Activated CD4-positive, alpha-beta T cell treated with anti-CD3 and anti-CD28 coated beads, Interleukin-2, amount 10 ng/mL, durations not matched to agents 7 days and 5 days (primary cell): Measurements from ENCODE around the gene HAUS1. TPM values are rescaled to one million over a fixed set of nuclear protein-coding genes. Genes with fewer than 3 reads are reported as not detected.
"Not testable (repeated sequence)": the region's sequence is repeated elsewhere in the genome, so short reads cannot be mapped to it uniquely, and the experiment has no call there.

Experiments used
- CTCF ChIA-PET: fragments of 350-600 bp; sonication (Branson Sonifier 250); formaldehyde crosslinking; loops from one replicate; lab custom pipeline; 2021; ENCODE audit warnings: antibody characterized with exemption; lab: Charles Lee
- POLR2A ChIA-PET: fragments of 350-600 bp; sonication (Branson Sonifier 250); formaldehyde crosslinking; loops from one replicate; lab custom pipeline; 2021; ENCODE audit warnings: antibody characterized with exemption; lab: Charles Lee
- DNase-seq: peaks from one replicate; pipeline ENCODE4 v3.0.0-alpha.2; 2020
- H3K27ac Mint-ChIP-seq: one replicate; pipeline ENCODE4 v1.8.0; 2021; ENCODE audit warnings: mild to moderate bottlenecking, moderate library complexity, mixed read lengths
- H3K27me3 Mint-ChIP-seq: one replicate; pipeline ENCODE4 v1.8.0; 2021; ENCODE audit warnings: mixed read lengths
- H3K36me3 Mint-ChIP-seq: one replicate; pipeline ENCODE4 v1.8.0; 2021; ENCODE audit warnings: low read depth, mixed read lengths
- H3K4me1 Mint-ChIP-seq: one replicate; pipeline ENCODE4 v1.8.0; 2021; ENCODE audit warnings: mixed read lengths
- H3K4me3 Mint-ChIP-seq: one replicate; pipeline ENCODE4 v1.8.0; 2021; ENCODE audit warnings: mild to moderate bottlenecking, moderate library complexity, mixed read lengths
- H3K9me3 Mint-ChIP-seq: one replicate; pipeline ENCODE4 v1.8.0; 2021; ENCODE audit warnings: mixed read lengths
- total RNA-seq, 2 experiments: library from RNA; stranded (reverse); gene quantifications; one replicate each; pipeline ENCODE4 v1.2.3, GENCODE V29; 2021

The HAUS1 gene
- total RNA-seq, 2 experiments from 2014 or later, result 57.9 to 58.5 TPM

GRCh38 chr18:46097431-46097800 is 6.8 kb upstream of the HAUS1 start:
- peak; percentile 24 for DNase-seq
- Mint-ChIP-seq H3K4me3 (peak overlapping the region; percentile 98), H3K27ac (peak overlapping the region; percentile 98), H3K27me3 (no peaks in the 10 kb centered on the region), H3K4me1 (peaks cover 30% of the 10 kb centered on the region), H3K36me3 (peaks cover 32% of the 10 kb centered on the region), H3K9me3 (no peaks in the 10 kb centered on the region)
- ChIA-PET POLR2A (no interaction called here), CTCF (interaction anchor here (0.6 to 1.7 kb wide), 8 partner anchors 10 to 422 kb away, joined by 3 to 5 read pairs (median 4); a partner anchor contains a TSS)

- Mint-ChIP-seq H3K4me1 (peaks cover 30% of the 10 kb centered on the region), H3K9me3 (no peaks in the 10 kb centered on the region), H3K36me3 (peaks cover 30% of the 10 kb centered on the region), H3K27me3 (no peaks in the 10 kb centered on the region), H3K27ac (peak within 1 kb of the TSS; percentile 98), H3K4me3 (peak within 1 kb of the TSS; percentile 98)
- POLR2A ChIA-PET, result no interaction called here
- DNase-seq, result peak; percentile 91
- CTCF ChIA-PET, result interaction anchor here (0.5 to 1.7 kb wide), 10 partner anchors 9 to 421 kb away, joined by 3 to 5 read pairs (median 4); a partner anchor contains a TSS
Measured at GRCh38 chr18:46097801-46098615, 6.2 kb upstream of the HAUS1 start, which contains the start of gene ATP5F1A. TSS of gene ATP5F1A (minus strand) at chr18:46098296. CDS start at chr18:46098231, 65 bp downstream.

DNA sequence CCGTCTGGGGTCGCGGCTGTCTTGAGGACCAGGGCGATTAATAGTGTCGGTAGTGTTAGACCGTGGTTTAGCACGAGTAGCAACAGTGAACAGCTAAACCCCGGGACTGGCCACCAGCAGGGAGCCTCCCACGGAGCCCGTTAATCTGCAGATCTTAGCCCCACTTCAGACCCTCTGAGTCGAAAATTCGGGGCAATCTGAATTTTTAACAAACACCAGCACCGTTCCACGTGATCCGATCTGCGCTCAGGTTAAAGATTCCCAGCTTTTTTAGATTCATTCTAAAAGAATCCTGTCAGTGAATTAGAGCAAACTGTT is 5.6 kb upstream of the HAUS1 start:
- ChIA-PET POLR2A (no interaction called here), CTCF (interaction anchor here (0.5 to 1.7 kb wide), 5 partner anchors 9 to 75 kb away, joined by 3 to 5 read pairs (median 4); a partner anchor contains a TSS)
- Mint-ChIP-seq H3K4me3 (peak overlapping the region; percentile 98), H3K9me3 (no peaks in the 10 kb centered on the region), H3K4me1 (peaks cover 33% of the 10 kb centered on the region), H3K27ac (peak overlapping the region; percentile 98), H3K36me3 (peaks cover 25% of the 10 kb centered on the region), H3K27me3 (no peaks in the 10 kb centered on the region)
- no peak for DNase-seq

DNA sequence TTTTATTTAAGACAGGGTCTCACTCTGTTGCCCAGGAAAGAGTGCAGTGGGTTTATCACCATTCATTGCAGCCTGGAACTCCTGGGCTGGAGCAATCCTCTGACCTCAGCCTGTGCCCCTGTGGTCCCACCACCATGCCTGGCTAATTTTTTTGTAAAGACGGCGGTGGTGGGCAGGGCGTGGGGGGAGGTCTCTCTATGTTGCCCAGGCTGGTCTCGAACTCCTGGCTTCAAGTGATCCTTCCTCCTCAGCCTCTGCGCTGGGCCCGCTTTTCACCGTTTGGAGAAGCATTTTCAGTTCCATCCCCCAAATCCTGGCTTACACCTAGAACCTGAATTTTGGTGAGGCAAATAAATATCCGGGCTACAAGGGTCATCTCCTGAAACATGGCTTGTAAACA is 4.7 kb upstream of the HAUS1 start:
- Mint-ChIP-seq H3K4me3 (no peak overlapping the region), H3K27me3 (no peaks in the 10 kb centered on the region), H3K36me3 (peaks cover 17% of the 10 kb centered on the region), H3K9me3 (no peaks in the 10 kb centered on the region), H3K27ac (no peak overlapping the region), H3K4me1 (peaks cover 33% of the 10 kb centered on the region)
- ChIA-PET POLR2A (no interaction called here), CTCF (interaction anchor here (1.0 to 1.7 kb wide), 3 partner anchors 14 to 74 kb away, joined by 3 to 5 read pairs (median 4); a partner anchor contains a TSS)
- no peak for DNase-seq

DNA sequence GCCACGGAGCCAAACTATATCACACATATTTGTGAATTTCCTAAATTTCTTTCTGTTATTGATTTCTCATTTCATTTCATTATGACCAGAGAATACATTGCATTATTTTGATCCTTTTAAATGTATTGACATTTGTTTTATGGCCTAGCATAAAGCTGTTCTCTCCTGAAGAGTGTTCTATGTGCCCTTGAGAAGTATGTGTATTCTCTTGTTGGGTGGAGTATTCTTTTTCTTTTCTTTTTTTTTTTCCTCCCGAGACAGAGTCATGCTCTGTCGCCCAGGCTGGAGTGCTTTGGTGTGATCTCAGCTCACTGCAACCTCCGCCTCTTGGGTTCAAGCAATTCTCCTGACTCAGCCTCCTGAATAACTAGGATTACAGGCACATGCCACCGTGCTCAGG is 5.2 kb downstream of the HAUS1 start:
- ChIA-PET CTCF (no interaction called here), POLR2A (no interaction called here)
- Mint-ChIP-seq H3K4me1 (peaks cover 44% of the 10 kb centered on the region), H3K36me3 (peaks cover 56% of the 10 kb centered on the region), H3K4me3 (no peak overlapping the region), H3K27me3 (no peaks in the 10 kb centered on the region), H3K27ac (no peak overlapping the region), H3K9me3 (peaks cover 2% of the 10 kb centered on the region)
- no peak for DNase-seq

- ChIA-PET POLR2A (no interaction called here), CTCF (interaction anchor here (1.0 kb wide), 1 partner anchor 515 kb away, joined by 3 read pairs; no protein-coding TSS in a partner anchor)
- Mint-ChIP-seq H3K36me3 (peaks cover 58% of the 10 kb centered on the region), H3K4me1 (peaks cover 39% of the 10 kb centered on the region), H3K9me3 (peaks cover 2% of the 10 kb centered on the region), H3K27me3 (no peaks in the 10 kb centered on the region), H3K4me3 (no peak overlapping the region), H3K27ac (no peak overlapping the region)
- DNase-seq, result no peak
Measured at GRCh38 chr18:46110406-46110805, 6.2 kb downstream of the HAUS1 start.

DNA sequence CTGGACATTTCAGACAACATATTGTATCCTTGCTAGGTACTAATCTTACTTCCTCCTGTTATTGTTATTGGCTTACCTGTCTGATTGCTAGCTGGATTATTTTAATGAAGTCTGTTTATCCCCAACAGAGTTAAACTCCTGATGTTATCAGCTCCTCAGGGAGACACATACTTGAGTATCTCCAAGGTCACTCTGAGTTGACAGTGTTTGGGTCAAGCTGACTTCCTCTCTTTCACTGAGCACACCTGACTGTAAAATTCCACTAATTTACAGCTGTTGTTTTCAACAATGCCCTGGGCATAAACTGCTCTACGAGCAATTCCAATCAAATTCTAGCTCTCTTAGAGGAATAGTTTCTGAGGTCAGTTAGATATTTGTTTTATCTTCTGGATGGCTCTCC is 9.6 kb downstream of the HAUS1 start:
- H3K27ac Mint-ChIP-seq, result no peak overlapping the region
- CTCF ChIA-PET, result interaction anchor here (0.7 to 1.7 kb wide), 3 partner anchors 10 to 13 kb away, joined by 3 to 4 read pairs (median 3); no protein-coding TSS in a partner anchor

DNA sequence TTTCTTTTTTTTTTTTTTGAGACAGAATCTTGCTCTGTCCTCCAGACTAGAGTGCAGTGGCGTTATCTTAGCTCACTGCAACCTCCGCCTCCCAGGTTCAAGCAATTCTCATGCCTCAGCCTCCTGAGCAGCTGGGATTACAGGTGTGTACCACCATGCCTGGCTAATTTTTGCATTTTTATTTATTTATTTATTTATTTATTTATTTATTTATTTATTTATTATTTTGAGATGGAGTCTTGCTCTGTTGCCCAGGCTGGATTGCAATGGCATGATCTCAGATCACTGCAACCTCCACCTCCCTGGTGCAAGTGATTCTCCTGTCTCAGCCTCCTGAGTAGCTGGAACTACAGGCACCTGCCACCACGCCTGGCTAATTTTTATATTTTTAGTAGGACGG is 22.4 kb downstream of the HAUS1 start:
- not testable (repeated sequence) for H3K4me3 Mint-ChIP-seq, H3K9me3 Mint-ChIP-seq
- POLR2A ChIA-PET, result interaction anchor here (0.6 kb wide), 1 partner anchor 10 kb away, joined by 4 read pairs; no protein-coding TSS in a partner anchor

More for the DNA sequence above, 9.6 kb downstream of the HAUS1 start:
- Mint-ChIP-seq H3K4me3 (no peak overlapping the region), H3K36me3 (peaks cover 56% of the 10 kb centered on the region), H3K9me3 (peaks cover 2% of the 10 kb centered on the region), H3K4me1 (peaks cover 17% of the 10 kb centered on the region), H3K27me3 (no peaks in the 10 kb centered on the region)
- no peak for DNase-seq
- POLR2A ChIA-PET, result no interaction called here

DNA sequence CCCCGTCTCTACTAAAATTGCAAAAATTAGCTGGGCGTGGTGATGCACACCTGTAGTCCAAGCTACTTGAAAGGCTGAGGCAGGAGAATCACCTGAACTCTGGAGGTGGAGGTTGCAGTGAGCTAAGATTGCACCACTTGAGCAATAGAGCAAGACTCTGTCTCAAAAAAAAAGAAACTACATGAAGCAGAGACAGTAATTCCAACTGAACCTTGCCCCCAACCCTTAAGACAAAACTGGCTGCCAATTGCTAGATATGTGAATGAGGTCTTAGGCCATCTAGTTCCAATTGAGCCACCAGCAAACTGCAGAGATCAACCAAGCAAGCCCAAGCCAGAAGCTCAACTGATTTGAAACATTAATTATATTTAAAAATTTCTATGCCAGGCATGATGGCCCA is 25.9 kb downstream of the HAUS1 start:
- peaks cover under 1% of the 10 kb centered on the region for H3K4me1 Mint-ChIP-seq
- H3K27ac Mint-ChIP-seq, result no peak overlapping the region
- POLR2A ChIA-PET, result no interaction called here
- DNase-seq, result no peak
- H3K9me3 Mint-ChIP-seq, result no peaks in the 10 kb centered on the region
- peaks cover 29% of the 10 kb centered on the region for H3K36me3 Mint-ChIP-seq
- CTCF ChIA-PET, result interaction anchor here (0.7 to 1.6 kb wide), 3 partner anchors 34 to 528 kb away, joined by 3 read pairs; no protein-coding TSS in a partner anchor
- no peaks in the 10 kb centered on the region for H3K27me3 Mint-ChIP-seq
- H3K4me3 Mint-ChIP-seq, result no peak overlapping the region

More for the DNA sequence above, 22.4 kb downstream of the HAUS1 start:
- H3K4me1 Mint-ChIP-seq, DNase-seq, H3K27me3 Mint-ChIP-seq, H3K27ac Mint-ChIP-seq: not testable (repeated sequence)
- CTCF ChIA-PET, result interaction anchor here (0.6 to 1.6 kb wide), 4 partner anchors 13 to 1943 kb away, joined by 3 to 4 read pairs (median 3); a partner anchor contains a TSS
- peaks cover 36% of the 10 kb centered on the region for H3K36me3 Mint-ChIP-seq

- H3K4me1 Mint-ChIP-seq, H3K27me3 Mint-ChIP-seq, POLR2A ChIA-PET, H3K4me3 Mint-ChIP-seq, H3K27ac Mint-ChIP-seq, H3K9me3 Mint-ChIP-seq, DNase-seq: not testable (repeated sequence)
- peaks cover 29% of the 10 kb centered on the region for H3K36me3 Mint-ChIP-seq
- CTCF ChIA-PET, result interaction anchor here (0.8 to 1.6 kb wide), 2 partner anchors 42 to 528 kb away, joined by 3 read pairs; no protein-coding TSS in a partner anchor
Measured at GRCh38 chr18:46130549-46130948, 26.4 kb downstream of the HAUS1 start.

- no peak for DNase-seq
- Mint-ChIP-seq H3K9me3 (no peaks in the 10 kb centered on the region), H3K4me1 (peaks cover 7% of the 10 kb centered on the region), H3K27ac (no peak overlapping the region), H3K27me3 (no peaks in the 10 kb centered on the region), H3K36me3 (peaks cover 19% of the 10 kb centered on the region), H3K4me3 (no peak overlapping the region)
- POLR2A ChIA-PET, result no interaction called here
- CTCF ChIA-PET, result interaction anchor here (0.6 to 1.0 kb wide), 2 partner anchors 15 to 18 kb away, joined by 3 read pairs; no protein-coding TSS in a partner anchor
Measured at GRCh38 chr18:46133534-46133933, 29.3 kb downstream of the HAUS1 start.

GRCh38 chr18:46134920-46135675 is 30.9 kb downstream of the HAUS1 start:
- Mint-ChIP-seq H3K9me3 (no peaks in the 10 kb centered on the region), H3K4me3 (no peak overlapping the region), H3K36me3 (peaks cover 7% of the 10 kb centered on the region), H3K27me3 (no peaks in the 10 kb centered on the region), H3K4me1 (peaks cover 7% of the 10 kb centered on the region), H3K27ac (no peak overlapping the region)
- DNase-seq, result no peak
- ChIA-PET CTCF (interaction anchor here (1.6 to 1.8 kb wide), 3 partner anchors 9 to 39 kb away, joined by 3 to 9 read pairs (median 5); a partner anchor contains a TSS), POLR2A (no interaction called here)
